Measurements from ENCODE around the gene CA7.

DNA sequence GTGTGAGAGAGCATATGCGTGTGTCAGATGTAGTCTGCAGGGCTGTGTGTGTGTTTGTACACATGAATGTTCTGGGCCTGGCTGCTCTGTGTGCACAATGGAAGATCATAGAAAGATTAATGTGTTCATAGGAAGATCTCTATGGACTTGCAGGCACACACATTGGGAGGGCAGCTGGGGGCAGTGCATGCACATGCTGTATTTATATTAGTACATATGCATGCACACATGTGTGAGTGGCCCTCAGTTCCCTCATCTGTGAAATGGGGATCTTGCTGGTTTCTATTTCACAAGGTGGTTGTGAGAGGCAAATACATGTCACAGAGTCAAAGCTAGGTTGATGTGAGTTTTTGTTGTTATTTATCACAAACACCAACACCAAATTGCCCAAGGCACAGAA, 2.1 kb downstream of the CA7 start:
- TF ChIP-seq, protein P1, sequence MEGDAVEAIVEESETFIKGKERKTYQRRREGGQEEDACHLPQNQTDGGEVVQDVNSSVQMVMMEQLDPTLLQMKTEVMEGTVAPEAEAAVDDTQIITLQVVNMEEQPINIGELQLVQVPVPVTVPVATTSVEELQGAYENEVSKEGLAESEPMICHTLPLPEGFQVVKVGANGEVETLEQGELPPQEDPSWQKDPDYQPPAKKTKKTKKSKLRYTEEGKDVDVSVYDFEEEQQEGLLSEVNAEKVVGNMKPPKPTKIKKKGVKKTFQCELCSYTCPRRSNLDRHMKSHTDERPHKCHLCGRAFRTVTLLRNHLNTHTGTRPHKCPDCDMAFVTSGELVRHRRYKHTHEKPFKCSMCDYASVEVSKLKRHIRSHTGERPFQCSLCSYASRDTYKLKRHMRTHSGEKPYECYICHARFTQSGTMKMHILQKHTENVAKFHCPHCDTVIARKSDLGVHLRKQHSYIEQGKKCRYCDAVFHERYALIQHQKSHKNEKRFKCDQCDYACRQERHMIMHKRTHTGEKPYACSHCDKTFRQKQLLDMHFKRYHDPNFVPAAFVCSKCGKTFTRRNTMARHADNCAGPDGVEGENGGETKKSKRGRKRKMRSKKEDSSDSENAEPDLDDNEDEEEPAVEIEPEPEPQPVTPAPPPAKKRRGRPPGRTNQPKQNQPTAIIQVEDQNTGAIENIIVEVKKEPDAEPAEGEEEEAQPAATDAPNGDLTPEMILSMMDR (IDR thresholded peaks at IDR 0.05): no peak
- TF ChIP-seq POLR2A (IDR thresholded peaks at IDR 0.05) (no peak), EP300 (IDR thresholded peaks at IDR 0.05) (no peak)

Measured in tibial nerve (tissue), 4 donors.